Measurements from ENCODE around the gene FNDC3B.
"Not testable (repeated sequence)": the region's sequence is repeated elsewhere in the genome, so short reads cannot be mapped to it uniquely, and the experiment has no call there.

The FNDC3B gene

DNA sequence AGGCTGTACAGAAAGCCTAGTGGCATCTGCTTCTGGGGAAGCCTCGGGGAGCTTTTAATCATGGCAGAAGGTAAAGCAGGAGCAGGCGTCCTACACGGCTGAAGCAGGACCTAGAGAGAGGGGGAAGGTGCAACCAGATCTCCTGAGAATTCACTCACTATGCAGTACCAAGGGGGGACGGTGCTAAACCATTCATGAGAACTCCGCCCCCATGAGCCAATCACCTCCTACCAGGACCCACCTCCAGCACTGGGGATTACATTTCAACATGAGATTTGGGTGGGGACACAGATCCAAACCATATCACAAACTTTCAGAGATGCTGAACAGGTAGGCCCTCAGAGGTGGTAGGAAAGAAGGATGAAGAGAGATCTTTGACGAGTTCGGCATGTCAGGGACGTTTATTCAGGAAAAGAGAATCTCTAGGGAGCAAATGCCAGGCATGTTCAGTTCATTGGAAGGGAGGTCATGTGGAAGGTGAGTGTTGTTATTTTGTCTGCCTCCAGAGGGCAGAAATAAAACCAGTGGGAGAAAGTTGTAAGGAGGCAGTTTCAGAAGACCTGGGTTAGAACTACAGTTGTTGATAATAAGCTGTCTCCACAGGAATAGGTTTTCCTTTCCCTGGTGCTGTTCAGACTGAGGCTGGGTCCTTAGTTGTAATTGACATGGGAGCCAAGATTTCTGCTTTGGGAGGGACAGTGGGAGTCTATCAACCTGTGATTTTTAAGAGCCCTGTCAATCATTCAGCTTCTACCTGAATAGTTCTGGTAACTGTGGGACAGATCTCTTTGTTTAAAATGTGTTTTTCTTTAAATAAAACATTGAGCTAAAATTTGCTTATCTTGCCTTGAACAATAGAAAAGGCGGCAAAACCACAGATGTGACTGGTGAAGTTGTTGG, 4.3 kb upstream of the FNDC3B start:
- FAIRE-seq = peak; percentile 70
- no peak for DNase-seq (ENCODE audit: insufficient read length)
- TF ChIP-seq TAF1 (IDR thresholded peaks at IDR 0.05; ENCODE audit: borderline replicate concordance, low read depth, low read length) (no peak), POLR2A (IDR thresholded peaks at IDR 0.05; ENCODE audit: low read depth, low read length) (no peak), POLR2AphosphoS5 (IDR thresholded peaks at IDR 0.05; ENCODE audit: low read depth, low read length) (no peak)

DNA sequence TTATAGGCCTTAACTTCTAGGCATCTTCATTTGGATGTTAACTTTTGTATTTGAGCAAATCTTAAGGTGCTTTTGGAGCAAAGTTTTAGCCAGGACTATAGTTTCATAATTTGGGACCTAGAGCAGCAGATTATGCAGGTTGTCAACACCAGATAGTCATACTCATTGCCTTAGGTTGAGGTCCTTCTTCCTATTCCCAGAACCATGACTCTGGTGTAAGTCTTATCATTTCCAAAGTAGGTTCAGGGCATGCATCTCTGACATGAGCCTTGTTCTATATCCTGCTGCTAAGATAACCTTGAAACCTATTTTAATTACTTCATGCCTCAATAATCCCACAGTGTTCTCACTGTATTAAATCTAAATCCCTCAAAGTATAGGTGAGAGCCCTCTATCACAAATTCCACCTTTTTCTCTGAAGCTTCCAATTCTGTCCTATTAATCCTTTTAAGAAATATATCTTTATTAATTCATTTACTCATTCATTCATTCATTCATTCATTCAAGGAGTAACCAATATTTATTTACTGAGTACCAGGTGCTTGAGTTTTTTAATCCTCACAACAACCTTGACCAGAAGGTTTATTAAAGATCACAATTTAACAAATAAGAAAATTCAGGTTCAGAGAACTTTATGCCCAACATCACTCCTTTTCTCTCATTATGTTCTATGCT, 2.7 kb upstream of the FNDC3B start:
- DNase-seq (ENCODE audit: insufficient read length) = no peak
- peak; percentile 50 for FAIRE-seq
- no peak for TF ChIP-seq POLR2A (IDR thresholded peaks at IDR 0.05; ENCODE audit: low read depth, low read length)
- TF ChIP-seq POLR2AphosphoS5 (IDR thresholded peaks at IDR 0.05; ENCODE audit: low read depth, low read length) = no peak
- no peak for TF ChIP-seq TAF1 (IDR thresholded peaks at IDR 0.05; ENCODE audit: borderline replicate concordance, low read depth, low read length)

DNA sequence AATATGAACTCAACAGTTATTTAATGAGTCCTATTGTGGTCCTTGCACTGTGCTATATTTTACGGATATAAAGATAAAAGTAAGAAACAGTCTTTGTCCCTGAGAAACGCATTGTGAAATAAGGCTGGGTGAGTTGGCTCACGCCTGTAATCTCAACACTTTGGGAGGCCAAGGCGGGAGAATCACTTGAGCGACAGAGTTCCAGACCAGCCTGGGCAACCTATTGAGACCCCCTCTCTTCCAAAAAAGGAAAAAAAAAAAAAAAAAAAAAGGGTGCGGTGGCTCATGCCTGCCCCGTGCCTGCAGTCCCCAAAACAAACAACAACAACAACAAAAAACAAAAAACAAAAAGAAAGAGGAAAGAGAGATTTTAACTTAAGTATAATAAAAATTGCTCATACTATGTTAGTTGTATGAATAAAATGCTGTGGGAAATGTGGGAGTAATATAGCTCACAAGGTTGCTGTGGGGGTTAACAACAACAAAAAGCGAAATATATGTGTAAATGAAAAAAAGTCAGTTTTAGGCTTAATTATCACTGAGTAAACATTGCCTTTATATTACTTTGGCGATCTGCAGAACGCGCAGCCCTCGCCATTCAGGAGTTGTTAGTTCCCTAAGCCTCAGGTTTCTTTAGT, 461 bp upstream of the FNDC3B start:
- FAIRE-seq = no peak
- TF ChIP-seq POLR2AphosphoS5 (IDR thresholded peaks at IDR 0.05; ENCODE audit: low read depth, low read length) (no peak), TAF1 (IDR thresholded peaks at IDR 0.05; ENCODE audit: borderline replicate concordance, low read depth, low read length) (no peak), POLR2A (IDR thresholded peaks at IDR 0.05; ENCODE audit: low read depth, low read length) (no peak)
- DNase-seq (ENCODE audit: insufficient read length) = no peak

DNA sequence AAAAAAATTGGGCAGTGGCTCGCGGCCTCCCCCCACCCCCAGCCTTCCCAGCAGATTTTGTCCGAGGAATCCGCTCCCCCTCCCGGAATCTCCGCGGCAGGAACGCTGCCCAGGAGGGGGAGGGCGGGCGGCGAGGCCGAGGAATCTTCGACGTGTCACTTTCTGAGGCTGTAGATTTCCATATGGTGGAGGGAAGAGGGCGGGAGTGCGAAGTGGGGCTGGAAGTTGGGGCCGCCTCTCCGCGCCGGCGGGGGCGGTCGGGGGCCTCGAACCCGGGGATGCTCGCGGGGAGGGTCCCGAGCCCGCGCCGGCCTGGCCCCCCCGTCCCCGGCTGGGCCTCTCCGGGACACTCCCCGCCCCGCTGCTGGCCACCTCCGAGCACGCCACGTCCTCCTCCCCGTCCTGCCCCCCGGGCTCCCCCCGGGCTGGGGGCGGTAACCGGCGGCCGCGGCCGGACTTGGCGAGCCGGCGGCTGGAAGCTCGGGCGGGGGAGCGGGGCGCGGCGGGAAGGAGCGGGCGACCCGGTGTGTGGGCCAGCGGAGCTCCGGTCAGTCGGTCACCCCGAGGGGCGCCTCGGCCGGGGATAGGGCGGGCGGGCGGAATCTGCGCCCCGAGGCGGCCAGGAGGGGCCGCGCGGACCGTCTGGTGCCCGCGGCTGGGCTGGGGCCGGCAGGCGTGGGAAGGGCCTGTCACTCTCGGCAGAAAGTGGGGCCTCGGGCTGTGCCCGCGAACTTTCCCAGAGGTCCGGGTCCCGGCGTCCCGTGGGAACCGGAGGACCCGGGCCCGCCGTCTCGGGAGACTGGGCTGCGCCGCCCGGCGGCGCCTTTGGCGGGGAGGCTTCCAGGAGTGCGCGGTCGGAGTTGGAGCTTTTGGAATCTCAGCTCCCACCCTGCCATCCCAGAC, 951 bp downstream of the FNDC3B start:
- peak; percentile 53 for DNase-seq (ENCODE audit: insufficient read length)
- FAIRE-seq = no peak
- no peak for TF ChIP-seq POLR2AphosphoS5 (IDR thresholded peaks at IDR 0.05; ENCODE audit: low read depth, low read length)
- TF ChIP-seq POLR2A (IDR thresholded peaks at IDR 0.05; ENCODE audit: low read depth, low read length) = no peak
- no peak for TF ChIP-seq TAF1 (IDR thresholded peaks at IDR 0.05; ENCODE audit: borderline replicate concordance, low read depth, low read length)

DNA sequence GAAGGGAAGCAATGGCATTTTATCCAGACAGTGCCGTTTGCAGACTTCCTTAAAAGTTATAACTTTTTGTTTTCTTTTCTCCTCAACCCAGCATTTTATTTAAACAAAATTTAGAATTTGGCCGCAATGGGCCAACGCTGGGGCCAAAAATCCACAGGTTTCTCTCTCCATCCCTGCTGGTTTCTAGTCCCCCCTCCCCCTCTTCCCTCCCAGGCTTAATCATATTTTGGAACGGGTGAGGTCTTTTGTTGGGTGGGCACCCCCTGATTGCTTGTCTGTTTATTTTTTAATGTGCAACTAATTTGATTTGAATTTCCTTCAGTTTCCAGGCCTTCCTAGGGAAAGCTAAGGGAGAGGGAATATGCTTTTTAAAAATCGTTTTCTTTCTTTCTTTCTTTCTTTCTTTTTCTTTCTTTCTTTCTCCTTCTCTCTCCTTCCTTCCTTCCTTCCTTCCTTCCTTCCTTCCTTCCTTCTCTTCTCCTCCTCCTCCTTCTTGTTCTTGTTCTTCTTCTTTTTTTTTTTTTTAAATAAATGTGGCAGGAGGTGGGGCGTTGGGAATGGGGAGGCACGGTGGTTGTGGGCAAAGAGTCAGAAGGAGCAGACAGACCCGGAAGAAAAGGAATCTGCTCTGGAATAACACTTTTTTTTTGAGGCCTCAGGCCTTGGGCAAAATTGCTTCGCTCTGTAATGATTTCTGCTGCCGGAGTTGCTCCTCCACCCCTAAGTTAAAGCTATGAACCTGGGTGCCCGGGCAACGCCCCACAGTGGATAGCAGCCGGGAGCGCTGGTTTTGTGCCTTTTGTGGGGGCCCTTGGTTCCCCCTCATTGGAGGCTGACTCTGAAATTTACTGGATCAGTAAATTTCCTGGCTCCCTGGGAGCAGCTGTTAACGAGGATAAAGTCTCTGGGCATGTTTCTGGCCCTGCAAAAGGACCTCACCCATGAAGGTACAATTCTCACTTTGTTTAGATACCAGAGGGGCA, 1.9 kb downstream of the FNDC3B start:
- TF ChIP-seq POLR2AphosphoS5 (IDR thresholded peaks at IDR 0.05; ENCODE audit: low read depth, low read length) (no peak), POLR2A (IDR thresholded peaks at IDR 0.05; ENCODE audit: low read depth, low read length) (no peak), TAF1 (IDR thresholded peaks at IDR 0.05; ENCODE audit: borderline replicate concordance, low read depth, low read length) (no peak)
- FAIRE-seq = no peak

DNA sequence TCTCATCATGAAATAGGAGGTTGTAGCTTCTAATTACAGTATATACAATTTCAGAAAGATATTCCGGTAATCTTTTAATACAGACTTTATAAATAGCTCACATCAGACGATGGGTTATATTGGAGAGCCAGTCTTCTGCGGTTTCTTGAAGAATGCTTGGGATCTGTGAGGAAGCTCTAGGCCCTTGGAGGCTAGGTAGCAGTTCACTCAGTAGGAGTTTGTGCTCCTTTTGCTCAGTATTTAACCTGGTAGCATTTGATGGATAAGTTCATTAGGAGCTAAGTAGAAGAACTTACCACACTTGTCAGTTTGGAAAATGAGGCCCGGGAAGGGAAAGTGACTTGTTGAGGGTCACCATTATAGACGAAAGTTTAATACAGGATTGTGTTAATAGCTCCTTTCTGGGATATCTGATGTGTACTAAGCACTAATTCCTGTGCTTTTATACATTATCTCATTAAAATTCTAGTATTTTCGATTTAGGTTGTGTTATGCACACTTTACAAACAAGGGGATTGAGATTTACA, 2.8 kb downstream of the FNDC3B start:
- TF ChIP-seq POLR2A (IDR thresholded peaks at IDR 0.05; ENCODE audit: low read depth, low read length) (no peak), TAF1 (IDR thresholded peaks at IDR 0.05; ENCODE audit: borderline replicate concordance, low read depth, low read length) (no peak), POLR2AphosphoS5 (IDR thresholded peaks at IDR 0.05; ENCODE audit: low read depth, low read length) (no peak)
- DNase-seq (ENCODE audit: insufficient read length) (no peak), FAIRE-seq (no peak)

More for the DNA sequence above, 1.9 kb downstream of the FNDC3B start:
- DNase-seq (ENCODE audit: insufficient read length) = no peak

DNA sequence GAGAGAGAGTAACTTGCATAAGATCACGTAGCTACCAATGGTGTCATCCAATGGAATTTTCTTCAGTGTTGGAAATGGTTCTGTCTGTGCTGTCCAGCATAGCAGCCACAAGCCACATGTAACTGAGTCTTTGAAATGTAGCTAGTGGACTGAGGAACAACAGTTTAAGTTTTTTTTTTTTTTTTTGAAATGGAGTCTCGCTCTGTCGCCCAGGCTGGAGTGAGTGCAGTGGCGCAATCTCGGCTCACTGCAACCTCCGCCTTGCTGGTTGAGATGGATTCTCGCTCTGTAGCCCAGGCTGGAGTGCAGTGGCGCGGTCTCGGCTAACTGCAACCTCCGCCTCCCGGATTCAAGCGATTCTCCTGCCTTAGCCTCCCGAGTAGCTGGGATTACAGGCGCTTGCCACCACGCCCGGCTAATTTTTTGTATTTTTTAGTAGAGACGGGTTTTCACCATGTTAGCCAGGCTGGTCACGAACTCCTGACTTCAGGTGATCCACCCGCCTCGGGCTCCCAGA, 3.3 kb downstream of the FNDC3B start:
- DNase-seq (ENCODE audit: insufficient read length); FAIRE-seq: not testable (repeated sequence)

DNA sequence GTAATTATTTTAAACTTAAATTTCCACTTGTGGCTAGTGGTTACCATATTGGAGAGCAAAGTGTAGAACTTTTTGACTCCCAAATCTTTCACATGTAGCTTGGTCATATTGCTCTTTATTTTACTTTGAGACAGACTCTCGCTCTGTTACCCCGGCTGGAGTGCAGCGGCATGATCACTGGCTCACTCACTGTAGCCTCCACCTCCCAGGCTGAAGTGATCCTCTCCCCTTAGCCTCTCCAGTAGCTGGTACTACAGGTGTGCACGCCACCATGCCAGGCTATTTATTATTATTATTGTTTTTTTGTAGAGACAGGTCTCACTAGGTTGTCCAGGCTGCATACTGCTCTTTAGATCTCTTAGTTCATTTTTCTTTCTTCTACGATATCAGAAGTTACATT, 3.9 kb downstream of the FNDC3B start:
- DNase-seq (ENCODE audit: insufficient read length) = no peak
- FAIRE-seq = no peak
- TF ChIP-seq TAF1 (IDR thresholded peaks at IDR 0.05; ENCODE audit: borderline replicate concordance, low read depth, low read length) (no peak), POLR2A (IDR thresholded peaks at IDR 0.05; ENCODE audit: low read depth, low read length) (no peak), POLR2AphosphoS5 (IDR thresholded peaks at IDR 0.05; ENCODE audit: low read depth, low read length) (no peak)

DNA sequence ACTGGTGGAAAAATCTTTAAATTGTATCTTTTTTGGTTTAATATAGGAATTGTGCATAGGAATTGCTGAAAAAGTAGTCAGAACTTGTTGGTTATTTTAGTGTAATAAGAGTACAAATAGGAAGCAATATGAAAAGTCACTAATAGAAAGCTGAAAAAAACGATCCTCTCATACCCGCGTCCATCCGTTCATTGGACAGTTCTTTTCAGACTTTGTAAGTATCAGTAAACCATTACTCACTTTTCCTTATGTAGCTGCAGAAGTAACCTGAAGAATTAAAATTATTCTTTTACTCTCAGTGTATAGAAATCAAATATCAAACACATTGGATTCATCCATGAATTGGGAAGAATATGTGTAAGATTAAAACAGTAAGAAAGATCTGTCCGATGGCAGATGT, 4.4 kb downstream of the FNDC3B start:
- DNase-seq (ENCODE audit: insufficient read length) (no peak), FAIRE-seq (no peak)
- no peak for TF ChIP-seq TAF1 (IDR thresholded peaks at IDR 0.05; ENCODE audit: borderline replicate concordance, low read depth, low read length)
- no peak for TF ChIP-seq POLR2AphosphoS5 (IDR thresholded peaks at IDR 0.05; ENCODE audit: low read depth, low read length)

Data from GM12892 (cell line).